ENCODE data around the gene GRWD1.

GRWD1 gene

GRCh38 chr19:48446579-48446978 is 796 bp downstream of the GRWD1 start:
- CTCF ChIA-PET = interaction anchor here (2.5 kb wide), 1 partner anchor 55 kb away, joined by 6 read pairs; the partner anchor contains the start of gene KDELR1
- TF ChIP-seq ZNF384 (IDR thresholded peaks at IDR 0.05) (no peak), ELF4 (IDR thresholded peaks at IDR 0.05) (no peak), FOXA1 (IDR thresholded peaks at IDR 0.05) (no peak), HDGF (IDR thresholded peaks at IDR 0.05; ENCODE audit: borderline replicate concordance) (no peak), LEF1 (IDR thresholded peaks at IDR 0.05; ENCODE audit: borderline replicate concordance) (no peak)
- POLR2A ChIA-PET = interaction anchor here (0.6 to 2.5 kb wide), 11 partner anchors 12 to 124 kb away, joined by 3 to 17 read pairs (median 4); partner anchors contain the start of genes GRIN2D, KDELR1, SYNGR4 and TMEM143
- DNase-seq (ENCODE audit: extremely low spot score) = no peak

GRCh38 chr19:48448563-48448962 is 2.8 kb downstream of the GRWD1 start:
- DNase-seq (ENCODE audit: extremely low spot score) = no peak
- no peak for TF ChIP-seq FOXA1 (IDR thresholded peaks at IDR 0.05)
- no peak for TF ChIP-seq L3MBTL2 (conservative IDR thresholded peaks at IDR 0.05)
- no peak for TF ChIP-seq TARDBP (IDR thresholded peaks at IDR 0.05)
- TF ChIP-seq SP1 (IDR thresholded peaks at IDR 0.05) = no peak
- no peak for TF ChIP-seq BHLHE40 (IDR thresholded peaks at IDR 0.05; ENCODE audit: borderline replicate concordance)
- TF ChIP-seq ELF4 (IDR thresholded peaks at IDR 0.05) = no peak
- TF ChIP-seq LEF1 (IDR thresholded peaks at IDR 0.05; ENCODE audit: borderline replicate concordance) = no peak
- no peak for TF ChIP-seq SUZ12 (IDR thresholded peaks at IDR 0.05)
- TF ChIP-seq PKNOX1 (IDR thresholded peaks at IDR 0.05) = no peak
- TF ChIP-seq HDGF (IDR thresholded peaks at IDR 0.05; ENCODE audit: borderline replicate concordance) = no peak
- no peak for TF ChIP-seq NFRKB (IDR thresholded peaks at IDR 0.05)
- TF ChIP-seq ARNT (IDR thresholded peaks at IDR 0.05) = no peak
- no peak for TF ChIP-seq ZNF384 (IDR thresholded peaks at IDR 0.05)
- no peak for TF ChIP-seq FOXM1 (IDR thresholded peaks at IDR 0.05; ENCODE audit: borderline replicate concordance)
- no peak for TF ChIP-seq CTBP1 (IDR thresholded peaks at IDR 0.05; ENCODE audit: borderline replicate concordance)
- POLR2A ChIA-PET = interaction anchor here (0.6 to 1.4 kb wide), 2 partner anchors 55 to 86 kb away, joined by 3 read pairs; no protein-coding TSS in a partner anchor
- CTCF ChIA-PET = no interaction called here

GRCh38 chr19:48450441-48450840 is 4.7 kb downstream of the GRWD1 start:
- POLR2A ChIA-PET = no interaction called here
- CTCF ChIA-PET = no interaction called here
- no peak for DNase-seq (ENCODE audit: extremely low spot score)
- TF ChIP-seq FOXA1 (IDR thresholded peaks at IDR 0.05) (no peak), NFRKB (IDR thresholded peaks at IDR 0.05) (no peak), FOXK2 (IDR thresholded peaks at IDR 0.05) (no peak), SP1 (IDR thresholded peaks at IDR 0.05) (no peak), L3MBTL2 (conservative IDR thresholded peaks at IDR 0.05) (no peak), TARDBP (IDR thresholded peaks at IDR 0.05) (no peak), HDGF (IDR thresholded peaks at IDR 0.05; ENCODE audit: borderline replicate concordance) (no peak)

- ChIA-PET POLR2A (no interaction called here), CTCF (no interaction called here)
- no peak for DNase-seq (ENCODE audit: extremely low spot score)
- no peak for TF ChIP-seq ZNF384 (IDR thresholded peaks at IDR 0.05)
- no peak for TF ChIP-seq ELF4 (IDR thresholded peaks at IDR 0.05)
- TF ChIP-seq FOXA1 (IDR thresholded peaks at IDR 0.05) = no peak
- TF ChIP-seq BHLHE40 (IDR thresholded peaks at IDR 0.05; ENCODE audit: borderline replicate concordance) = no peak
- no peak for TF ChIP-seq ARNT (IDR thresholded peaks at IDR 0.05)
Observed at GRCh38 chr19:48450863-48451262, 5.1 kb downstream of the GRWD1 start.

- CTCF ChIA-PET = no interaction called here
- TF ChIP-seq BHLHE40 (IDR thresholded peaks at IDR 0.05; ENCODE audit: borderline replicate concordance) (no peak), TARDBP (IDR thresholded peaks at IDR 0.05) (no peak), FOXK2 (IDR thresholded peaks at IDR 0.05) (no peak)
- POLR2A ChIA-PET = no interaction called here
- DNase-seq (ENCODE audit: extremely low spot score) = no peak
Observed at GRCh38 chr19:48451624-48452023, 5.8 kb downstream of the GRWD1 start.

GRCh38 chr19:48452289-48453190 is 6.8 kb downstream of the GRWD1 start:
- DNase-seq (ENCODE audit: extremely low spot score) = no peak
- no peak for TF ChIP-seq FOXA1 (IDR thresholded peaks at IDR 0.05)
- TF ChIP-seq LEF1 (IDR thresholded peaks at IDR 0.05; ENCODE audit: borderline replicate concordance) = no peak
- no peak for TF ChIP-seq CTBP1 (IDR thresholded peaks at IDR 0.05; ENCODE audit: borderline replicate concordance)
- TF ChIP-seq L3MBTL2 (conservative IDR thresholded peaks at IDR 0.05) = no peak
- CTCF ChIA-PET = no interaction called here
- POLR2A ChIA-PET = interaction anchor here (1.3 kb wide), 1 partner anchor 7 kb away, joined by 3 read pairs; no protein-coding TSS in a partner anchor

- no peak for TF ChIP-seq FOXK2 (IDR thresholded peaks at IDR 0.05)
- TF ChIP-seq HDGF (IDR thresholded peaks at IDR 0.05; ENCODE audit: borderline replicate concordance) = no peak
- no peak for TF ChIP-seq ZNF384 (IDR thresholded peaks at IDR 0.05)
- no peak for TF ChIP-seq L3MBTL2 (conservative IDR thresholded peaks at IDR 0.05)
- no peak for TF ChIP-seq ELF4 (IDR thresholded peaks at IDR 0.05)
- no peak for TF ChIP-seq ARNT (IDR thresholded peaks at IDR 0.05)
- no peak for TF ChIP-seq PKNOX1 (IDR thresholded peaks at IDR 0.05)
- no peak for TF ChIP-seq CTBP1 (IDR thresholded peaks at IDR 0.05; ENCODE audit: borderline replicate concordance)
- no peak for TF ChIP-seq LEF1 (IDR thresholded peaks at IDR 0.05; ENCODE audit: borderline replicate concordance)
- TF ChIP-seq FOXA1 (IDR thresholded peaks at IDR 0.05) = no peak
- TF ChIP-seq FOXM1 (IDR thresholded peaks at IDR 0.05; ENCODE audit: borderline replicate concordance) = no peak
- TF ChIP-seq NFRKB (IDR thresholded peaks at IDR 0.05) = no peak
- no peak for TF ChIP-seq SUZ12 (IDR thresholded peaks at IDR 0.05)
- no peak for TF ChIP-seq TARDBP (IDR thresholded peaks at IDR 0.05)
- TF ChIP-seq BHLHE40 (IDR thresholded peaks at IDR 0.05; ENCODE audit: borderline replicate concordance) = no peak
- no peak for TF ChIP-seq SP1 (IDR thresholded peaks at IDR 0.05)
- ChIA-PET POLR2A (interaction anchor here (1.3 kb wide), 1 partner anchor 9 kb away, joined by 3 read pairs; no protein-coding TSS in a partner anchor), CTCF (no interaction called here)
- no peak for DNase-seq (ENCODE audit: extremely low spot score)
Observed at GRCh38 chr19:48454150-48454730, 8.5 kb downstream of the GRWD1 start.

All from HEK293T (cell line).